Measurements from ENCODE around the gene ADGRE2.
"Not testable (repeated sequence)": the region's sequence is repeated elsewhere in the genome, so short reads cannot be mapped to it uniquely, and the experiment has no call there.

ADGRE2 gene

DNA sequence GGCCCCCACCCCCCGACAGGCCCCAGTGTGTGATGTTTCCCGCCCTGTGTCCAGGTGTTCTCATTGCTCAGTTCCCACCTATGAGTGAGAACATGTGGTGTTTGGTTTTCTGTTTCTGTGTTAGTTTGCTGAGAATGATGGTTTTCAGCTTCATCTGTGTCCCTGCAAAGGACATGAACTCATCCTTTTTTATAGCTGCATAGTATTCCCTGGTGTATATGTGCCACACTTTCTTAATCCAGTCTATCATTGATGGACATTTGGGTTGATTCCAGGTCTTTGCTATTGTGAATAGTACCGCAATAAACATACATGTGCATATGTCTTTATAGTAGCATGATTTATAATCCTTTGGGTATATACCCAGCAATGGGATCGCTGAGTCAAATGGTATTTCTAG, 715 bp downstream of the ADGRE2 start:
- not testable (repeated sequence) for FAIRE-seq

DNA sequence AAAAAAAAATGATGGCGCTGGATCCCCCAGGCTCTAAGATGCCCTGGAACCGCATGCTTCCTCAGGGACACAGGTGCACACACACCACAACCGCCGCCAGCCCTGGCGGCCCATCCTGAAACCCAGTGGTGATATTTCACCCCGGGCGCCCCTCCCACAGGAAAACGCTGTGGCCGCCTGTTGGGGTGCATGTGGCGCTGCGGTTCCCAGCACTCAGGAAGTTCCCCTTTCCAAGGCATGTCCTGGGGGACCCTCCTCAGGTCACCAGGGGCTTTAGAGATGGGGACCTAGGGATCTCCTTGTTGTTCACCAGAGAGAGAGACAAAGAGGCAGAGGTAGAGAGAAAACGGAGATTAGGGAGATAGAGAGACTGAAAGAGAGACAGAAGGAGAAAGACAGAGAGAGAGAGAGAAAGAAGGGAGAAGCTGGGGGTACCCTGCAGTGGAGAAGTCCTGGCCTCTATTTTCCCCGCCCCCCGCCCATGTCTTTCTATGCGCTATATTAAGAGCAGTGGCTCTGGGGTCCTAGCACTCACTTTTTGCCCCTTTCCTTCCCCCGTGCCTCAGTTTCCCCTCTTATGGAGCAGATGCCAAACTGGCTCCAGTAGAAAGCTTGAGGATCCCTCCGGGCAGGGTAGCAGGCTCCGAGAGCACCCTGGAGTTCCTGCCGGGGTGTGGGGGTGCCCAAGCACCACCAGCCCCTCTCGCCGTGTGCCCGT, 2.3 kb downstream of the ADGRE2 start:
- FAIRE-seq: no peak

DNA sequence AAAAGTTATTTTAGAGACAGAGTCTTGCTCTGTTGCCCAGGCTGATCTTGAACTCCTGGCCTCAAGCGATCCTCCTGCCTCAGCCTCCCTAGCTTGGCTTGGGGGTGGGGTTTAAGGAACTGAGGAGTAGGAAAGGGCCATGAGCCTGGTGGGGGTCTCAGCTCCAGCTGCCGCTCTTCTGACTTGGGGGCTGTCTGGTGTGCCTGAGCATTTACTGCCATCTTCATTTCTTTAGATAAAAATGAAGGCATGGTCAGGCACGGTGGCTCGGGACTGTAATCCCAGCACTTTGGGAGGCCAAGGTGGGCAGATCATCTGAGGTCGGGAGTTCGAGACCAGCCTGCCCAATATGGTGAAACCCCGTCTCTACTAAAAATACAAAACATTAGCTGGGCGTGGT, 3.0 kb downstream of the ADGRE2 start:
- FAIRE-seq: not testable (repeated sequence)

DNA sequence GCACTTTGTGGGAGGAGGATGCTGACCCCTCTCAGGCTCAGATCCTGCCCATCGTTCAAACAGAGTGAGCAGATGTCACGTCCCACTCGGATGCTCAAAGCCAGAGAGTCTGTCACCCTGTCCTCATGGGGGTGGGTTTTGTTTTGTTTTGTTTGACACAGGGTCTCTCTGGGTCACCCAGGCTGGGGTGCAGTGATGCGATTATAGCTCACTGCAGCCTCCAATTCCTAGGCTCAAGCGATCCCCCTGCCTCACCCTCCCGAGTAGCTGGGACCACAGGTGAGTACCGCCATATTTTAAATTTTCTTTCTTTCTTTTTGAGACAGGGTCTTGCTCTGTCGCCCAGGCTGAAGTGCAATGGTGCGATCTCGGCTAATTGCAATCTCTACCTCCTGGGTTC, 4.0 kb downstream of the ADGRE2 start:
- no peak for FAIRE-seq

DNA sequence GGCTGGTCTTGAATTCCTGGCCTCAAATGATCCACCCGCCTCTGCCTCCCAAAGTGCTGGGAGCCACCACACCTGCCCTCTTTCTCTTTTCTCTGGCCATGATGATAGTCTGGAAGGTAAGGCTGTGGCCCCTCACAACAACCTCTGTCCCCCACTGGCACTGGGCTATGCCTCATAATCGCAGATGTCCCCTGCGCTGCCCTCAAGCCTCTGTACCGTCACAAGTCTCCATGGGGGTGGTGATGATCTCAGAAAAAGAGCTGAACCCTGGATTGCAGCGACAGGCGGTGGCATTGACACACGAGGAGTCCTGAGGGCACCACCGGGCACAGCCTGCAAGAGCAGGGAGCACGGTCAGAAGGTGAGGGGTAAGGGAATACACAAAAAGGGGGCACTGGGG, 4.6 kb downstream of the ADGRE2 start:
- not testable (repeated sequence) for FAIRE-seq

DNA sequence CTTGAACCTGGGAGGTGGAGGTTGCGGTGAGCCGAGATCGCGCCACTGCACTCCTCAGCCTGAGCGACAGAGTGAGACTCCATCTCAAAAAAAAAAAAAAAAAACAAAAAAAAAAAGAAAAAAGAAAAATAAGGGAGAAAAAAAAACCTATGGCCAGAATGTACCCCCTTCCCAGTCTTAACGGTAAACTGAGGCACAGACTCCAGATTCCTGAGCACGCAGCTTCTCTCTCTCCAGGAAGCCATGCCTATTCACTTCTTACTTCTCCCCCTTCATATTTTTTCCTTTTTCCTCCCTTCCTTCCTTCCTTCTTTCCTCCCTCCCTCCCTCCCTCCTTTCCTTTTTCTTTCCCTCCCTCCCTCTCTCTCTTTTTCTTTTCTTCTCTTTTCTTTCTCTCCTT, 5.4 kb downstream of the ADGRE2 start:
- FAIRE-seq: no peak

DNA sequence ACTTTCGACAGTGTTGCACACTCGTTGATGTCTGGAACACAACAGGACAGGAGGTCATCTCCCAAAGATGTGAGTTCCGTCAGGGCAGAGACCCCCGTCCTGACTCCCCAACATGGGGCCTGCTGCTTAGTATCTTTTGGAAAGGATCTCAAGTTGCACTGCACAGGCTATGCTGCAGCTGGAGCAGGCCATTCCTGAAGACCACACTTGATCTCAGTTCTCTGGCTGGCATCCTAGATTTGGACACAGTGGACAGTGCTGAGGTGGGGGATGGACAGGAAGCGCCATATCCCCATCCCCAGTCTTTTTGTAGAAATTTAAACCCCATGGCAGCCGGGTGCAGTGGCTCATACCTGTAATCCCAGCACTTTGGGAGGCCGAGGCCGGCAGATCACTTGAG, 5.9 kb downstream of the ADGRE2 start:
- FAIRE-seq: no peak

DNA sequence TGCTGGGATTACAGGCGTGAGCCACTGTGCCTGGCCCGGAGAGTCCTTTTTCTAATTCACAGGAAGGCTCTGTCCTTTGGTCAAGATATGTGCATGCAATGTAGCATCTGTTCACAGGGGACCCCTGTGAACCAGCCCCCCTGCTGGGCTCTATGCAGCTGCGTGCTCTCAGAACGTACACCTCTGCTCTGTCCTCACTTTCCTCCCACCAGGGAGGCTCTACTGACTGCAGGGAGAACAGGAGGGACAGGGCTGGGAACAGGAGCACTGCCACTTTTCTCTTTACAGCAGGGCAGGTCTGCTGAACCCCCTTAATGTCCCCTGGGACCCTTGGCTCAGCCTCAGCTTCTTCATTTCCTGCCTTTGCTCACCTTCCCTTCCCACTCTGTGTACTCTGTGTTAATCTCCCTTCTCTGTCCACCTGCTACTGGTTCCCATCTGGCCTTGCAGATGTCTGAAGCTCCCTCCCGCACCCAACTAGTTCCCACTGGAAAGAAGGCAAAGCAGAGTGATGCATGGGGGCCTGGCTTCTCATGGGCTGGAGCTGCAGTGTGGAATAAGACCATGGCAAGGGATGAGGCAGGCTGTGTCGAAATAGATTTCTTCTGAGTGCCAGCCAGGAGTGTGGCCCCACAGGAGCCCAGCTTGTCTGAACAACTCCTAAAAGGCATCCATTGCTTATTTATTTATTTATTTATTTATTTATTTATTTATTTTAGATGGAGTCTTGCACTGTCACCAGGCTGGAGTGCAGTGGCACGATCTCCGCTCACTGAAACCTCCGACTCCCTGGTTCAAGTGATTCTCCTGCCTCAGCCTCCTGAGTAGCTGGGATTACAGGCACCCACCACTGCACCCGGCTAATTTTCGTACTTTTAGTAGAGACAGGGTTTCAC, 7.2 kb downstream of the ADGRE2 start:
- FAIRE-seq: no peak

DNA sequence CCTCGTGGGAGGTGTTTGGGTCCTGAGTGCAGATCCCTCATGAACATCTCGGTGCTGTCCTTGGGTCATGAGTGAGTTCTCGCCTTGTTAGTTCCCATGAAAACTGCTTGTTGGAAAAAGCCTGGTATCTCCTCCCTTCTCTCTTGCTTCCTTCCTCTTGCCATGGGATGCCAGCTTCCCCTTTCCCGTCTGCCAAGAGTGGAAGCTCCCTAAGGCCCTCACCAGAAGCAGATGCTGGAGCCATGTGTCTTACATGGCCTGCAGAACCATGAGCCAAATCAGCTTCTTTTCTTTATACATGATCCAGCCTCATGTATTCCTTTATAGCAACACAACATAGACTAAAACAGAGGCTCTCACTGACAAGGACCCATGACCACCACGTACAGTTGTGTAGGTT, 8.2 kb downstream of the ADGRE2 start:
- FAIRE-seq: no peak

DNA sequence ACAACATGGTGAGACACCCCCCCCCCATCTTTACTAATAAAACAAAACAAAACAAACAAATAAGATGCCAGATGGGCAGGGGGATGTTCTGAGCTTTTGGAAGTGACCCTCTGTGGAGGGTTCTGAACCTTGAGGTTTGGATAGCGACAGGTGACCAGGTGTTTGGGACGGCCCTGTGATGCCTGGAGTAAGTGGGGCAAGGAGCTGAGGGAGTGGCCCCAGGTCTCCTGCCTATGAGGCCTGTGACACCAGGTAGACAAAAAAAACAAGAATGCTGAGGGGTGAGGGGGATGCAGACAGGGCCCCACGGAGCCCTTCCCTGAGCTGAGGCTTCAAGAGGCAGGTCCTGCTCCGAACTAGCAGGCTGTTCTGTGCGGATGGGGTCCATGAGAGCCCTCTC, 9.2 kb downstream of the ADGRE2 start:
- FAIRE-seq: no peak

DNA sequence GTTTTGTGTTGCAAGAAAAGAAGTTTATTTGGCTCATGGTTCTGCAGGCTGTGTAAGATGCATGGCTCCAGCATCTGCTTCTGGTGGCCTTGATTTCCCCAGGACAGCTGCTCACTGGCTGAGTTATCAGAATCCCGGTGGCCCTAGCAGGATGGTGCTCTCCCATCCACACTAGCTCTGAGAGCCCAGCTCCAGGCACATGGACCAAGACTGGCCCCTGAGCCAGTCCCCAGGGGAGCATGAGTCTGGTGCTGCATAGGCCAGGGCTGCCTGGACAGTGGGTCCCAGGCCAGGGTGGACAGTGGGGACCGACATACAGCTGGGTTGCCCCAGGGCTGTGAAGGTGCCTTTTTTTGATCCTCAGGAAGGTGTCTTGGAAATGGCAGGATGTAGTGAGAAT, 10.4 kb downstream of the ADGRE2 start:
- FAIRE-seq: no peak

DNA sequence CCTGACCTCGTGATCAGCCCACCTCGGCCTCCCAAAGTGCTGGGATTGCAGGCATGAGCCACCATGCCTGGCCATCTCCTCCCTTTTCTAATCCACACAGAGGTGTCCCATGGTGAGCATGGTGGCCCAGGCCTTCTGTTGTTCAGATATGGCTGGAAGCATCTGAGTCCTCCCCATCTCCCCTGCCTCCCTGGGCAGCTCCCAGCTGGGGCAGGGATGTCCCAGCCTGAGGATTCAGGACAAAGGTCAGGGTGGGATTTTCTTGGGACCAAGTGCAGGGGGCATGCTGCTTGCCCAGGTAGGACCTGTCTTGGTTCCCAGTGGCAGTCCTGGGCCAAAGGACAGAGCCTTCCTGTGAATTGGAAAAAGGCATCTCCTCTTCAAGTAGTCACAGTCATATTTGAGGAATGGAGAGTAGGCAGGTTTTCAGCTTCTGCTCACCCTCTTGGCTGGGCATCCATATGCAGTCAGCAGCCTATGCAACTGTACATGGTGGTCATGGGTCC, 10.8 kb downstream of the ADGRE2 start:
- FAIRE-seq: no peak

DNA sequence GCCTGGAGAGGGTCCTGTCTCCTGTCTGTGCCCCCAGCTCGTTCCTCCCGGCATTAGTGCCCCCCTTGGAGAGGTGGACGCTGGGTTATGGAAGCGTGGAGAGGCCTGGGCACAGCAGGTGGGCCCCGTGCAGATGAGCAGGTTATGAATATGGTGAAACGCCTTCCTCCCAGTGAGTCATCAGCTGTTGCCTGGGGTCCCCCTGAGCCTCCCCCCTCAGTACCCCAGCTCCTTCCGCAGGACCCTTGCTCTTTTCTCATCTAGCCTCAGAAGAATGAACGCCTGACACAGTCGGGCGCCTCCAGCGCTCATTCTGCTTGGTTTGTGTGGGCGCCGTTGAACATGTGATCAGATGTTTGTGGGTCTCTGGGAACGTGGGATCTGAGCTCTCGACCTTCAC, 12.5 kb downstream of the ADGRE2 start:
- FAIRE-seq: not testable (repeated sequence)

DNA sequence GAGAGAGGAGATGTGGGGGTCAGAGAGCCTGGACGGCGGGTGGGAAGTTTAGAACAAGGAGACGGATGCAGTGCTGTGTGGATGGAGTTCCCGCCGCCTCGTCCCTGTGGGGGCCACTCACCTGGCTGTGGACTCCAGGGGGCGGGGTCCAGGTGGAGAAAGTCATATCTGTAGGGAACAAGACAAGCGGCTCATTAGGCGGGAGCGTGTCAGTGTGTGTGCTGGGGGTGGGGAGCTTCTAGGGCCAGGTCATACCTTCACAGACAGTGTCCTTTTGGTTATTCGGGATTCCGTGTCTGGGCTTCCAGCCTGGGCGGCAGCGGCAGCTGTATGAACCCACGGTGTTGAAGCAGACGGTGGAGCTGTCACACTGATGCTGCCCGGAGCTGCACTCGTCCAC, 13.0 kb downstream of the ADGRE2 start:
- not testable (repeated sequence) for FAIRE-seq

DNA sequence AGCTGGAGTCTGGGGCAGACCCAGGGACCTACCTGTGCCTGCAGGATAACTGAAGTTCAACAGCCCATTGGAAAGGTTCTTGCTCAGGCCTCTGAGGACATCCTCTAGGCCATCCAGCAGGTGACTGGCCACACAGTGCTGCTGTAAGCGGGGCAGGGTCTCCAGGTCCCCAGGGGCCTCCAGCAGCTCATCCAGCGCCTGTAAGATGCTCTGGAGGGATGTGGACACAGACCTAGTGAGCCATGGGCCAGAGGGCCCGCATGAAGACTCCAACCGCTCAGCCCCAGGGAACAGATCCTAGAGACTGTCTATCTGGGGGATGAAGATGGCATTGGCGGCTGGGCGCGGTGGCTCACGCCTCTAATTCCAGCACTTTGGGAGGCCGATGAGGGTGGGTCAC, 14.0 kb downstream of the ADGRE2 start:
- FAIRE-seq: no peak

DNA sequence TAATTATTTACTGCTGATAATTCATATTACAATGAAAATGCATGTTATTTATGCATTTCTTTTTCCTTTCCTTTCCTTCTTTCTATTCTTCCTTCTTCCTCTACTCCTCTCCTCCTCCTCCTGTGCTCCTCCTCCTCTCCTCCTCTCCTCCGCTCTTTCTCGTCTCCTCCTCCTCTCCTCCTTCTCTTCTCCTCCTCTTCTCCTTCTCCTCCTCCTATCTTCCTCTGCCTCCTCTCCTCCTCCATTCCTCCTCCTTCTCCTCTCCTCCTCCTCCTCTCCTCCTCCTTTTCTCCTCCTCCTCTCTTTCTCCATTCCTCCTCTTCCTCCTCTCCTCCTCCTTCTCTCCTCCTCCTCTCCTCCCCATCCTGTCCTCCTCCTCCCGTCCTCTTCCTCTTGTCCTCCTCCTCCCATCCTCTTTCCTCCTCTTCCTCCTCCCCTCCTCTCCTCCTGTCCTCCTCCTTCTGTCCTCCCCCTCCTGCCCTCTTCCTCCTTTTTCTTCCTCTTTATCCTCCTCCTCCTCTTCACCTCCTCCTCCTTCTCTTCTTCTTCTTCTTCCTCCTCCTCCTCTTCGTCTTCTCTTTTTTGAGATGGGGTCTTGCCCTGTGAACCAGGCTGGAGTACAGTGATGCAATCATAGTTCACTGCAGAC, 14.7 kb downstream of the ADGRE2 start:
- FAIRE-seq: no peak

DNA sequence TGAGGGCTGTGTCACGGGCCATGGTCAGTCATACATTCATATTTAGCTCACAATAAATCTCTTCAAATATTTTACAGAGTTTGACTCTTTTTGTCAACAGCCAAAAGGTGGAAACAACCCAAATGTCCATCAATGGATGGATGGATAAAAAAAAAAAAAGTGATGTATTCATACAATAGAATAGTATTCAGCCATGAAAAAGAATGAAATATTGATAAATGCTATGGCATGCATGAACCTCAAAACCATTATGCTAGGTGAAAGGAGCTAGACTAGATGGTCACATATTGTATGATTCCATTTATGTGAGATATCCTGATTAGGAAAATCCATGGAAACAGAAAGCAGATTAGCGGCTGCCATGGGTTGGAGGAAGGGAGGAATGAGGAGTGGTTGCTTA, 16.2 kb downstream of the ADGRE2 start:
- FAIRE-seq: no peak

DNA sequence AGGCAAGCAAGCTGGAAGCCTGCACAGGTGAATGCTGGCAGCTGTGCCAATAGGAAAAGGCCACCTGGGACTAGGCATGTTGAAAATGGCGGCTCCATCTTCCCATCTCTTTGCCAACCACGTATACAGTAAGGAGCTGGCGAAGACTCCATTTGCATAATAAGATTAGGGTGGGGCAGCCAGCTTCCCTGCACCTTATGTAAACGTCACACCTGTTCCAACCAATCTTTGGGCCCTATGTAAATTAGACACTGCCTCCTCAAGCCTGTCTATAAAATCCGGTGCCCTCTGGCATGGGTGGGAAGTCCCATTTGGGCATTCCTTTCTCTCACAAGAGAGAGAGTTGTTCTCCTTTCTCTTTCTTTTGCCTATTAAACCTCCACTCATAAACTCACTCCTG, 16.8 kb downstream of the ADGRE2 start:
- no peak for FAIRE-seq

DNA sequence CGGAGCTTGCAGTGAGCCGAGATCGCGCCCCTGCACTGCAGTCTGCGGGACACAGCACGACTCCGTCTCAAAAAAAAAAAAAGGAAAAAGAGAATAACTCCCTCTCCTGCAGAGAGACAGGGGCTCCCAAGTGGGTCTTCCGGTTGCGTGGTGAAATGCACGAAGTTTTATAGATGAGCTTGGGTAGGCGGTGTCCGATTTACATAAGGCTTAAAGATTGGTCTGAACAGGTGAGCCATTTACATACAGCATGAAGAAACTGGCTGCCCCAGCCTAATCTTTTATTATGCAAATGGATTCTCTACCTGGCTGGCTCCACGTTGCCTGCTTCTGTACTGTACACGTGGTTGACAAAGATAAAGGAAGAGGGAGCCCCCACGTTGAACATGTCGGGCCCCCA, 19.5 kb downstream of the ADGRE2 start:
- FAIRE-seq: no peak

DNA sequence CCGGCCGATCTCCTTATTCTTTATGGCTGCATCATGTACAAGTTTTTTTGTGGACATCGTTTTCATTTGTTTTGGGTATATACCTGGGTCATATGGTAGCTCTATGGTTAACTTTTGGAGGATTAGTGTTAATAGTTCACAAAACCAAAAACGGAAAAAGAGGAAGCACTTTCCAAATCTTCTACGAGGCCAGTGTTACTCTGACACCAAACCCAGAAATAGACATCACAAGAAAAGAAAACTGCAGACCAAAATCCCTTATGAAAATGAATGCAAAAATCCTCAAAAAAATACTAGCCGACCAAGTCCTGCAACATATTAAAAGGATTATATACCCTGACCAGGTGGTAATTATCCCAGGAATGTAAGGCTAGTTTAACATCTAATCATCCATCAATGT, 29.8 kb downstream of the ADGRE2 start:
- no peak for FAIRE-seq

DNA sequence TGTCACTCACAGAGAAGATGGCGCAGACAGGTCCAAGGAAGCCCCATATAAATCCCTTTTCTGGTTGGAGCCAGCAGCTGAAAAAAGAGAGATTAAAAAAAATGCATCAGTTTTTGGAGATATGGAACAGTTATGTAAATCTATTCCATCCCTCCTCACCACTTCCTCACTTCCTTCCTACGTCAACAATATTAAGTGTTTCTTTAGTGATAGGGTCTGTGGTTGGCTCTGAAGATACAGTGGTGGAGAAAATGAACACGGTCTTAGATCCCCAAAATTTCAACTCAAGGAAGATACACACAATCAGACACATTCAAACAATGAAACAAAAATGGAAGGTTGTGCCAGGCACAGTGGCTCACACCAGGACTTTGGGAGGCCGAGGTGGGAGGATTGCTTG, 31.5 kb downstream of the ADGRE2 start:
- FAIRE-seq: no peak

DNA sequence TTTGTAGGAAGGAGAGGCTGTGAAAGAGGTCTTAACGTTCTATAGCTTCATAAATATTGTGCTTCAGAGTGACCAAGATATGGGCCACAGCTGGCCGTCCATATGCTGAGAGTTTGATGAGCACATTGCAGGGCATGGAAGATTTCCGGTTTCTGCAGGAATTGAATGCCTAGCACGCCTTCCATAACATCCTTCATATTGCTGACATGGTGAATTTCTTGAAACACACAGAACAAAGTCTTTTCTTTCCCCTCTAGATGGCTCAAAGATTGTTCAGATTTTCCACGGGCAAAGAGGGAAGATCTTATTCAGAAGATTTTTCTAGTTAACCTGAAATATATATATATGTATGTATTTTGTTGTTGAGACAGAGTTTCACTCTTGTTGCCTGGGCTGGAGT, 42.4 kb downstream of the ADGRE2 start:
- FAIRE-seq: no peak

DNA sequence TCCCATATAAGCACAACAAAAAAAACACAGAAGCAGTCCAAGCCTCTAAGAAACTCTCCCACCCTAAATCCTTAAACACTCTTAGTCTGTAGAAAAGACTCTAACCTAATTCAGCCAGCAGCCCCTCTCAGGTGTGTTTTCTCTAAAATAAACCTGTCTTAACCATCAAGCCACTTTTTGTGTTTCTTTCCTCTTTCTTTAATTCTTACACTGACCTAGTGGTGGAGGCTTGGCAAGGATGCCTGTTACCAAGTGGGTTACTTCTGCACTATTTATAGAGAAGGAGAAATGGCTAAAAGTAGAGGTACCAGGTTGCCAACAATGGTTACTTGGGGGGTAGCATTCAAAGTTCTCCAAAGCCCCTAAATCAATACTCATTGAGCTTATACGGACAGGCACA, 44.8 kb downstream of the ADGRE2 start:
- FAIRE-seq: no peak

DNA sequence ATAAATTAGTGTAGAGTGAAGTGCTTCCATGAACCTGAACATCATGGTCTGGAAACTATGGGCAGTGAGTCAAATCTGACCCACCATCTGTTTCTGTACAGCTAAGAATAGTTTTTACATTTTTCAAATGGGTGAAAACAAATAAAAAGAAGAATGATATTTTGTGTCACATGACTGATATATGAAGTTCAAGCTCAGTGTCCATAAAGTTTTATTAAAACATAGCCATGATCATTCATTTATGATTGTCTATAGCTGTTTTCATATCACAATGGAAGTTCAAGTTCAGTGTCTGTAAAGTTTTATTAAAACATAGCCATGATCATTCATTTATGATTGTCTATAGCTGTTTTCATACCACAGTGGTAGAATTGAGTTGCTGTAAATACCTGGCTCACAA, 45.9 kb downstream of the ADGRE2 start:
- FAIRE-seq: no peak
